H9 (cell line): Measurements from ENCODE around the gene C1S. TPM values are rescaled to one million over a fixed set of nuclear protein-coding genes. Genes with fewer than 3 reads are reported as not detected.
"Not testable (repeated sequence)": the region's sequence is repeated elsewhere in the genome, so short reads cannot be mapped to it uniquely, and the experiment has no call there.

Experiments used
- DNase-seq: peaks from one replicate; pipeline ENCODE4 v3.0.0-alpha.2; 2017
- H2AFZ ChIP-seq: one replicate; pipeline ENCODE4 v1.6.1; 2013; ENCODE audit warnings: mild to moderate bottlenecking, low read length, control low read depth, moderate library complexity
- H2AK5ac ChIP-seq: 2 replicates; pipeline ENCODE4 v1.6.1; 2013; ENCODE audit warnings: low read length, control low read depth, mixed read lengths; ENCODE audit not compliant: insufficient read length
- H2BK120ac ChIP-seq: one replicate; pipeline ENCODE4 v1.6.1; 2013; ENCODE audit warnings: low read depth, mild to moderate bottlenecking, low read length, control low read depth, inconsistent platforms; ENCODE audit not compliant: poor library complexity, severe bottlenecking
- H2BK12ac ChIP-seq: 2 replicates; pipeline ENCODE4 v1.6.1; 2013; ENCODE audit warnings: low read length, control low read depth, mixed read lengths, low read depth; ENCODE audit not compliant: insufficient read length
- H2BK15ac ChIP-seq: 2 replicates; pipeline ENCODE4 v1.6.1; 2013; ENCODE audit warnings: low read depth, low read length, control low read depth
- H2BK20ac ChIP-seq: one replicate; pipeline ENCODE4 v1.6.1; 2013; ENCODE audit warnings: low read depth, mild to moderate bottlenecking, low read length, control low read depth, inconsistent platforms; ENCODE audit not compliant: poor library complexity, severe bottlenecking
- H2BK5ac ChIP-seq: 2 replicates; pipeline ENCODE4 v1.6.1; 2013; ENCODE audit warnings: low read length, control low read depth, mixed read lengths; ENCODE audit not compliant: insufficient read length
- H3K14ac ChIP-seq: 2 replicates; pipeline ENCODE4 v1.6.1; 2013; ENCODE audit warnings: low read length, control low read depth; ENCODE audit not compliant: insufficient read depth
- H3K18ac ChIP-seq: 2 replicates; pipeline ENCODE4 v1.6.1; 2013; ENCODE audit warnings: low read depth, mild to moderate bottlenecking, mixed read lengths, low read length, control low read depth; ENCODE audit not compliant: insufficient read length
- H3K23ac ChIP-seq: 2 replicates; pipeline ENCODE4 v1.6.1; 2013; ENCODE audit warnings: low read length, control low read depth, mixed read lengths, low read depth; ENCODE audit not compliant: insufficient read length
- H3K23me2 ChIP-seq: 2 replicates; pipeline ENCODE4 v1.6.1; 2013; ENCODE audit warnings: low read depth, mild to moderate bottlenecking, mixed read lengths, low read length, control low read depth; ENCODE audit not compliant: insufficient read length, poor library complexity, severe bottlenecking
- H3K27ac ChIP-seq: 2 replicates; pipeline ENCODE4 v1.5.1; 2013; ENCODE audit warnings: low read length, control low read depth, mixed read lengths, low read depth; ENCODE audit not compliant: insufficient read length
- H3K27me3 ChIP-seq: 2 replicates; pipeline ENCODE4 v1.6.1; 2013; ENCODE audit warnings: low read length, control low read depth, inconsistent platforms; ENCODE audit not compliant: insufficient read depth
- H3K4ac ChIP-seq: 2 replicates; pipeline ENCODE4 v1.6.1; 2013; ENCODE audit warnings: low read depth, mild to moderate bottlenecking, control low read depth, inconsistent platforms, low read length, moderate library complexity
- H3K4me1 ChIP-seq: 2 replicates; pipeline ENCODE4 v1.6.1; 2013; ENCODE audit warnings: low read length, control low read depth, inconsistent platforms; ENCODE audit not compliant: insufficient read depth
- H3K4me2 ChIP-seq: 2 replicates; pipeline ENCODE4 v1.6.1; 2013; ENCODE audit warnings: low read length, control low read depth, mixed read lengths; ENCODE audit not compliant: insufficient read length, insufficient read depth
- H3K56ac ChIP-seq: 2 replicates; pipeline ENCODE4 v1.6.1; 2013; ENCODE audit warnings: low read depth, mild to moderate bottlenecking, mixed read lengths, low read length, control low read depth; ENCODE audit not compliant: insufficient read length
- H3K79me1 ChIP-seq: 2 replicates; pipeline ENCODE4 v1.6.1; 2013; ENCODE audit warnings: low read depth, mild to moderate bottlenecking, moderate library complexity, low read length, control low read depth, inconsistent platforms; ENCODE audit not compliant: insufficient read depth, poor library complexity, severe bottlenecking
- H3K79me2 ChIP-seq: 2 replicates; pipeline ENCODE4 v1.6.1; 2013; ENCODE audit warnings: low read length, control low read depth, inconsistent platforms; ENCODE audit not compliant: insufficient read depth
- H3K9ac ChIP-seq: 2 replicates; pipeline ENCODE4 v1.6.1; 2013; ENCODE audit warnings: low read length, control low read depth, mixed read lengths; ENCODE audit not compliant: insufficient read length; ENCODE audit errors: extremely low read depth
- H3K9me3 ChIP-seq: one replicate; pipeline ENCODE4 v1.6.1; 2013; ENCODE audit warnings: low read depth, low read length, inconsistent platforms; ENCODE audit not compliant: control insufficient read depth
- H3T11ph ChIP-seq: one replicate; pipeline ENCODE4 v1.6.1; 2013; ENCODE audit warnings: mild to moderate bottlenecking, low read length, control low read depth, inconsistent platforms
- H4K20me1 ChIP-seq: one replicate; pipeline ENCODE4 v1.6.1; 2013; ENCODE audit not compliant: control insufficient read depth, insufficient read length, insufficient read depth
- H4K5ac ChIP-seq: 2 replicates; pipeline ENCODE4 v1.6.1; 2013; ENCODE audit warnings: low read depth, mild to moderate bottlenecking, mixed read lengths, low read length, control low read depth; ENCODE audit not compliant: insufficient read length
- H4K8ac ChIP-seq: replicated peaks from 2 replicates; pipeline ENCODE4 v1.6.1; 2013; ENCODE audit warnings: low read length, control low read depth, mixed read lengths, low read depth; ENCODE audit not compliant: insufficient read length
- H4K91ac ChIP-seq: 2 replicates; pipeline ENCODE4 v1.6.1; 2013; ENCODE audit warnings: low read depth, mild to moderate bottlenecking, moderate library complexity, mixed read lengths, low read length, control low read depth; ENCODE audit not compliant: insufficient read length
- H3K27ac Mint-ChIP-seq, 3 experiments: 2 replicates in 2 of 3; 3 replicates in 1 of 3; pipeline ENCODE4 v1.8.0; 2020 to 2021; ENCODE audit warnings: mixed read lengths in 3 of 3, mild to moderate bottlenecking in 1 of 3, moderate library complexity in 1 of 3
- H3K27me3 Mint-ChIP-seq: 2 replicates; pipeline ENCODE4 v1.8.0; 2021; ENCODE audit warnings: low read depth, mild to moderate bottlenecking, moderate library complexity, mixed read lengths
- H3K36me3 Mint-ChIP-seq, 3 experiments: 2 replicates in 2 of 3; 3 replicates in 1 of 3; pipeline ENCODE4 v1.8.0; 2020 to 2021; ENCODE audit warnings: low read depth in 3 of 3, mixed read lengths in 3 of 3; ENCODE audit not compliant: insufficient read depth in 1 of 3
- H3K4me1 Mint-ChIP-seq, 2 experiments: 2 replicates each; pipeline ENCODE4 v1.8.0; 2020; ENCODE audit warnings: mixed read lengths in 2 of 2
- H3K4me3 Mint-ChIP-seq, 2 experiments: 2 replicates in 1 of 2; 3 replicates in 1 of 2; pipeline ENCODE4 v1.8.0; 2020 to 2021; ENCODE audit warnings: mild to moderate bottlenecking in 2 of 2, mixed read lengths in 2 of 2, moderate library complexity in 1 of 2
- H3K9me3 Mint-ChIP-seq, 2 experiments: 2 replicates in 1 of 2; 3 replicates in 1 of 2; pipeline ENCODE4 v1.8.0; 2020; ENCODE audit warnings: mild to moderate bottlenecking in 2 of 2, mixed read lengths in 2 of 2, moderate library complexity in 1 of 2
- WGBS: extraction: QIAGEN DNeasy Blood & Tissue Kit; methylation state at CpG from one replicate; pipeline ENCODE4 v1.1.7; 2013; ENCODE audit warnings: missing lambda C conversion rate, low lambda C conversion rate, mixed read lengths; ENCODE audit not compliant: insufficient read length; ENCODE audit errors: extremely low coverage; 5-methylcytosine and 5-hydroxymethylcytosine counted together
- total RNA-seq: library from RNA; stranded (reverse); gene quantifications from 2 replicates; pipeline ENCODE4 v1.2.1, GENCODE V29; 2021

Gene C1S
- total RNA-seq, 1 experiment from 2014 or later, result 4.2 TPM

GRCh38 chr12:7049973-7050372, 10.5 kb upstream of the C1S start:
- not testable (repeated sequence) for H3K4me1 Mint-ChIP-seq, DNase-seq
- no CpG with 5 or more reads among the region's 3 CpGs for WGBS

More at GRCh38 chr12:7049973-7050372, 10.5 kb upstream of the C1S start:
- not testable (repeated sequence) for H3K27ac Mint-ChIP-seq, H4K91ac ChIP-seq, H2AK5ac ChIP-seq, H4K8ac ChIP-seq, H4K5ac ChIP-seq, H3T11ph ChIP-seq, H3K79me1 ChIP-seq, H3K27me3 ChIP-seq, H3K27ac ChIP-seq, H2BK20ac ChIP-seq, H3K4me2 ChIP-seq, H2BK15ac ChIP-seq, H3K36me3 Mint-ChIP-seq, H2BK120ac ChIP-seq, H3K9me3 Mint-ChIP-seq, H3K79me2 ChIP-seq, H3K14ac ChIP-seq, H3K23me2 ChIP-seq, H3K56ac ChIP-seq, H2BK12ac ChIP-seq, H3K4me1 ChIP-seq, H4K20me1 ChIP-seq, H3K18ac ChIP-seq, H2BK5ac ChIP-seq, H3K9me3 ChIP-seq, H3K23ac ChIP-seq, H3K9ac ChIP-seq, H2AFZ ChIP-seq, H3K4me3 Mint-ChIP-seq, H3K27me3 Mint-ChIP-seq, H3K4ac ChIP-seq
